Subcutaneous adipose tissue (tissue), 4 donors: Measurements from ENCODE around the gene TLE4. TPM values are rescaled to one million over a fixed set of nuclear protein-coding genes. Genes with fewer than 3 reads are reported as not detected.

Source experiments
- CTCF ChIP-seq: fragments of 450-650 bp; IDR thresholded peaks from one replicate; pipeline ENCODE4 v1.5.1; 2016; ENCODE audit warnings: low read depth, mild to moderate bottlenecking, control low read depth, antibody characterized with exemption, moderate library complexity
- total RNA-seq, 4 donors: library from RNA; depleted of rRNA; stranded (reverse); fragments of >200 nt; gene quantifications; one replicate each; pipeline ENCODE4 v1.1.0, GENCODE V29; 2016

TLE4 gene
- total RNA-seq: 10 to 100 TPM; 16.5 to 25.2 (median 21.2) TPM

- TF ChIP-seq CTCF: no peak
Measured at GRCh38 chr9:79571309-79572031, at the start of gene TLE4. TLE4 (plus strand) TSS chr9:79571965; CDS start chr9:79572791, 826 bp downstream.

- no peak for TF ChIP-seq CTCF
Measured at GRCh38 chr9:79522793-79523192, 49.0 kb upstream of the TLE4 start.

- no peak for TF ChIP-seq CTCF
Measured at GRCh38 chr9:79524266-79524665, 47.5 kb upstream of the TLE4 start.

GRCh38 chr9:79526149-79526672, 45.6 kb upstream of the TLE4 start:
- no peak for TF ChIP-seq CTCF

GRCh38 chr9:79535534-79535933, 36.2 kb upstream of the TLE4 start:
- no peak for TF ChIP-seq CTCF

- no peak for TF ChIP-seq CTCF
Measured at GRCh38 chr9:79537838-79538237, 33.9 kb upstream of the TLE4 start.

- TF ChIP-seq CTCF: no peak
Measured at GRCh38 chr9:79542735-79543620, 28.8 kb upstream of the TLE4 start.
